Activated CD8-positive, alpha-beta T cell treated with anti-CD3 and anti-CD28 coated beads for 36 hours (primary cell): ENCODE data around the gene FGFBP1. TPM values are rescaled to one million over a fixed set of nuclear protein-coding genes. Genes with fewer than 3 reads are reported as not detected.

Experiments used
- ATAC-seq: fragments of 200-7000 bp; cut with Tn5 transposase; one replicate; pipeline ENCODE4 v1.10.0; 2021; ENCODE audit warnings: mild to moderate bottlenecking, moderate library complexity
- CTCF ChIA-PET: fragments of 350-600 bp; sonication (Branson Sonifier 250); formaldehyde crosslinking; loops from one replicate; lab custom pipeline; 2021; ENCODE audit warnings: antibody characterized with exemption; lab: Charles Lee
- POLR2A ChIA-PET: fragments of 350-600 bp; sonication (Branson Sonifier 250); formaldehyde crosslinking; loops from one replicate; lab custom pipeline; 2021; ENCODE audit warnings: antibody characterized with exemption; lab: Charles Lee
- DNase-seq: peaks from one replicate; pipeline ENCODE4 v3.0.0-alpha.2; 2020
- H3K27ac Mint-ChIP-seq: one replicate; pipeline ENCODE4 v1.8.0; 2021; ENCODE audit warnings: mild to moderate bottlenecking, mixed read lengths
- H3K27me3 Mint-ChIP-seq: one replicate; pipeline ENCODE4 v1.8.0; 2021; ENCODE audit warnings: mixed read lengths
- H3K36me3 Mint-ChIP-seq: one replicate; pipeline ENCODE4 v1.8.0; 2021; ENCODE audit warnings: low read depth, mixed read lengths
- H3K4me1 Mint-ChIP-seq: one replicate; pipeline ENCODE4 v1.8.0; 2021; ENCODE audit warnings: low read depth, mixed read lengths
- H3K4me3 Mint-ChIP-seq: one replicate; pipeline ENCODE4 v1.8.0; 2021; ENCODE audit warnings: mild to moderate bottlenecking, moderate library complexity, mixed read lengths
- H3K9me3 Mint-ChIP-seq: one replicate; pipeline ENCODE4 v1.8.0; 2021; ENCODE audit warnings: mixed read lengths
- intact Hi-C: fragments of 100-400 bp; cut with micrococcal nuclease; formaldehyde crosslinking; loops from one replicate; pipeline ENCODE4 v1.10.0; 2022
- total RNA-seq, 2 experiments: library from RNA; stranded (reverse); gene quantifications; one replicate each; pipeline ENCODE4 v1.2.3, GENCODE V29; 2021
- TF ChIP-seq, protein P1 (sequence below): fragments of 200-600 bp; IDR thresholded peaks from one replicate; pipeline ENCODE4 v1.8.0; 2022; ENCODE audit warnings: antibody characterized with exemption, mild to moderate bottlenecking

Gene FGFBP1
- total RNA-seq, 2 experiments from 2014 or later = not detected

DNA sequence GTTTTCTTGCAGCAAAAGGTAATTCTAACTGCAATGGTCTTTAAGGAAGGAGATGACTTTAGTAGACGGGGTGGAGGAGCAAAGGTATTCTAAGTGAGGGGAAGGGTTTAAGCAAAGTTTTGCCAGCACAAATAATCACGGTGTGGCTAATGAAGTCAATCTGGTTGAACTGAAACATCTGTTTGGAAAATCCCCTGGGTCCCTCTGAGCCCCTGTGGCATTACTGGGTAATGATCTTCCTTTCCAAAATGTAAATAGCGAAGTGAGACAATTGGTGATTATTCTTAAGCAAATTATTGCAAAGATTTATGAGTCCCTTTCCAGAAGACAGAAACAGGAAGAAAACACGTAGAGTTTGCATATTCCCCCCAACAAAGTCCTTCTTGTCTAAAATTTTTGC lies 47.2 kb downstream of the FGFBP1 start:
- intact Hi-C loops = no loop called here
- no peaks in the 10 kb centered on the region for H3K4me1 Mint-ChIP-seq
- ATAC-seq = no peak
- no peak for DNase-seq
- CTCF ChIA-PET = interaction anchor here (1.4 kb wide), 2 partner anchors 9 to 65 kb away, joined by 3 to 7 read pairs; no protein-coding TSS in a partner anchor
- H3K27me3 Mint-ChIP-seq = no peaks in the 10 kb centered on the region
- H3K9me3 Mint-ChIP-seq = no peaks in the 10 kb centered on the region
- no peak overlapping the region for H3K4me3 Mint-ChIP-seq
- H3K36me3 Mint-ChIP-seq = no peaks in the 10 kb centered on the region
- POLR2A ChIA-PET = no interaction called here
- no peak overlapping the region for H3K27ac Mint-ChIP-seq
- TF ChIP-seq, protein P1, sequence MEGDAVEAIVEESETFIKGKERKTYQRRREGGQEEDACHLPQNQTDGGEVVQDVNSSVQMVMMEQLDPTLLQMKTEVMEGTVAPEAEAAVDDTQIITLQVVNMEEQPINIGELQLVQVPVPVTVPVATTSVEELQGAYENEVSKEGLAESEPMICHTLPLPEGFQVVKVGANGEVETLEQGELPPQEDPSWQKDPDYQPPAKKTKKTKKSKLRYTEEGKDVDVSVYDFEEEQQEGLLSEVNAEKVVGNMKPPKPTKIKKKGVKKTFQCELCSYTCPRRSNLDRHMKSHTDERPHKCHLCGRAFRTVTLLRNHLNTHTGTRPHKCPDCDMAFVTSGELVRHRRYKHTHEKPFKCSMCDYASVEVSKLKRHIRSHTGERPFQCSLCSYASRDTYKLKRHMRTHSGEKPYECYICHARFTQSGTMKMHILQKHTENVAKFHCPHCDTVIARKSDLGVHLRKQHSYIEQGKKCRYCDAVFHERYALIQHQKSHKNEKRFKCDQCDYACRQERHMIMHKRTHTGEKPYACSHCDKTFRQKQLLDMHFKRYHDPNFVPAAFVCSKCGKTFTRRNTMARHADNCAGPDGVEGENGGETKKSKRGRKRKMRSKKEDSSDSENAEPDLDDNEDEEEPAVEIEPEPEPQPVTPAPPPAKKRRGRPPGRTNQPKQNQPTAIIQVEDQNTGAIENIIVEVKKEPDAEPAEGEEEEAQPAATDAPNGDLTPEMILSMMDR = no peak

DNA sequence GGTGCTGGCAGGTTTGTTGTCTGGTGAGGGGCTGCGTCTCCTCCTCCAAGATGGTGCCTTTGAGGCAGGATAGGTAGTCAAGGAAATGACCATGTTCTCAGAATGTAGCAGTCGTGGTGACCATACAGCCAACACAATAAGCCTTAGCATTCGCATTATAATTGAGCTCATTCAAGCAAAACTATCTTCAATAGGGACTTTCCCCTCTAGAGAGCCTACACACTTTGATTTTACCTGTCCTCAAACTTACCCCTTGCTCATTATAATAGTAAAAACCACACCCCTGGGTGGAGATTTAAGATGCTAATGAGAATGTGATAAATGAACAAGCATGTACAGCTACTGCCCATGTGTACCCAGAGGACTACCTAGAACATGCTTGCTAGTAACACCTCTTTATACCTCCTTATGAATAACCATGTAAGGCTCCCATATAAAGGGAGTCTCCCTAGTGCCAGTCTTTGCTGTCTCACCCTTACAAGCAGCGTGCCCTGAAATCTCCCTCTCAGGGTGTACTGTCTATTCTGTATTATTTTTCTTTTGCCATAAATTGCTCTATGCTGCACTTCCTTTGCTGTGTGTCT lies 48.2 kb downstream of the FGFBP1 start:
- no peak overlapping the region for H3K27ac Mint-ChIP-seq

DNA sequence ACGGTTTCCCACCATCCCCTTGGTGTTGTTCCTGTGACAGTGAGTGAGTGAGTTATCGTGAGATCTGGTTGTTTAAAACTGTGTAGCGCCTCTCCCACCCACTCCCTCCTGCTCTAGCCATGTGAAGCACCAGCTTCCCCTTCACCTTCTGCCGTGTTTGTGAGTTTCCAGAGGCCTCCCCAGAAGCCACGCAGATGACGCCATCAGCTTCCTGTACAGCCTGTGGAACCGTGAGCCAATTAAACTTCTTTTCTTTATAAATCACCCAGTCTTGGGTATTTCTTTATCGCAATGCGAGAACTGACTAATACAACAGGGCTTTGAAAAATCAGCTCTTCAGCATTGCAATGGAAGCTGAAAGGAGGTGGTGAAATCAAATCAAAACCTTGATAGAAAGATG lies 50.0 kb downstream of the FGFBP1 start:
- Mint-ChIP-seq H3K4me1 (no peaks in the 10 kb centered on the region), H3K27ac (no peak overlapping the region), H3K4me3 (no peak overlapping the region), H3K27me3 (peaks cover 2% of the 10 kb centered on the region), H3K36me3 (no peaks in the 10 kb centered on the region), H3K9me3 (no peaks in the 10 kb centered on the region)
- intact Hi-C loops = no loop called here
- TF ChIP-seq, protein P1 = no peak
- DNase-seq (peak; percentile 32), ATAC-seq (peak; percentile 20)
- POLR2A ChIA-PET = no interaction called here
- CTCF ChIA-PET = interaction anchor here (1.1 to 2.2 kb wide), 5 partner anchors 8 to 113 kb away, joined by 3 to 11 read pairs (median 6); no protein-coding TSS in a partner anchor

More for the DNA sequence above, 48.2 kb downstream of the FGFBP1 start:
- TF ChIP-seq, protein P1 = no peak
- H3K27me3 Mint-ChIP-seq = no peaks in the 10 kb centered on the region
- no peak overlapping the region for H3K4me3 Mint-ChIP-seq
- H3K36me3 Mint-ChIP-seq = no peaks in the 10 kb centered on the region
- intact Hi-C loops = no loop called here
- no peaks in the 10 kb centered on the region for H3K4me1 Mint-ChIP-seq
- DNase-seq (no peak), ATAC-seq (no peak)
- H3K9me3 Mint-ChIP-seq = no peaks in the 10 kb centered on the region
- ChIA-PET POLR2A (interaction anchor here (1.1 kb wide), 1 partner anchor 72 kb away, joined by 3 read pairs; no protein-coding TSS in a partner anchor), CTCF (interaction anchor here (1.0 to 1.6 kb wide), 4 partner anchors 8 to 309 kb away, joined by 3 to 7 read pairs (median 4); no protein-coding TSS in a partner anchor)

Other genes with a start within 250 kb of the FGFBP1 start
- gene BST1, start 235.7 kb downstream of the FGFBP1 start, total RNA-seq = under 1 TPM; 0.20 to 0.65 TPM
- gene CD38, start 160.4 kb downstream of the FGFBP1 start, total RNA-seq = 10 to 100 TPM; 24.3 to 25.6 TPM
- gene FGFBP2, start 24.4 kb upstream of the FGFBP1 start, total RNA-seq = 1 to 10 TPM; 6.3 to 8.2 TPM
- gene PROM1, start 145.3 kb upstream of the FGFBP1 start, total RNA-seq = under 1 TPM in 1 of 2 experiments, not detected in 1; 0.22 TPM